Glutamatergic neuron (in vitro differentiated cells): ENCODE data around the gene TAGLN3. TPM values are rescaled to one million over a fixed set of nuclear protein-coding genes. Genes with fewer than 3 reads are reported as not detected.

ENCODE experiments used
- DNase-seq: peaks from one replicate; pipeline ENCODE4 v3.0.0; 2022
- H3K27ac Mint-ChIP-seq: one replicate; pipeline ENCODE4 v1.8.0; 2020; ENCODE audit warnings: mild to moderate bottlenecking, mixed read lengths, inconsistent platforms; ENCODE audit not compliant: unreplicated experiment
- H3K27me3 Mint-ChIP-seq: one replicate; pipeline ENCODE4 v1.8.0; 2020; ENCODE audit warnings: mild to moderate bottlenecking, moderate library complexity, mixed read lengths, inconsistent platforms; ENCODE audit not compliant: unreplicated experiment
- H3K36me3 Mint-ChIP-seq: one replicate; pipeline ENCODE4 v1.8.0; 2020; ENCODE audit warnings: mild to moderate bottlenecking, mixed read lengths, inconsistent platforms; ENCODE audit not compliant: unreplicated experiment
- H3K4me1 Mint-ChIP-seq: one replicate; pipeline ENCODE4 v1.8.0; 2020; ENCODE audit warnings: mild to moderate bottlenecking, low read depth, mixed read lengths, inconsistent platforms; ENCODE audit not compliant: unreplicated experiment
- H3K4me3 Mint-ChIP-seq: one replicate; pipeline ENCODE4 v1.8.0; 2020; ENCODE audit warnings: mild to moderate bottlenecking, mixed read lengths, inconsistent platforms; ENCODE audit not compliant: unreplicated experiment
- H3K9me3 Mint-ChIP-seq: one replicate; pipeline ENCODE4 v1.8.0; 2020; ENCODE audit warnings: mild to moderate bottlenecking, moderate library complexity, mixed read lengths, inconsistent platforms; ENCODE audit not compliant: unreplicated experiment
- CTCF ChIP-seq: fragments of 200-600 bp; sonication (generic); IDR thresholded peaks from one replicate; pipeline ENCODE4 v1.5.0; 2021; ENCODE audit not compliant: partially characterized antibody, unreplicated experiment
- total RNA-seq: library from RNA; stranded (reverse); fragmentation: NEBNext Ultra II Directional; extraction: Animal tissue kit (Norgen Biotek cat#: 25700); gene quantifications from one replicate; pipeline ENCODE4 v1.2.1, GENCODE V29; 2021; ENCODE audit not compliant: unreplicated experiment

The TAGLN3 gene
- total RNA-seq, 1 donor from 2014 or later: 819 TPM

- H3K4me1 Mint-ChIP-seq: peaks cover 4% of the 10 kb centered on the region
- no peak for TF ChIP-seq CTCF
- no peak overlapping the region for H3K27ac Mint-ChIP-seq
- H3K4me3 Mint-ChIP-seq: no peak overlapping the region
- DNase-seq: no peak
- H3K27me3 Mint-ChIP-seq: peaks cover 1% of the 10 kb centered on the region
- H3K36me3 Mint-ChIP-seq: peaks cover 10% of the 10 kb centered on the region
- peaks cover 3% of the 10 kb centered on the region for H3K9me3 Mint-ChIP-seq
These were observed 22.0 kb downstream of the TAGLN3 start for GRCh38 chr3:112020674-112021085.

GRCh38 chr3:112027142-112027541, 28.4 kb downstream of the TAGLN3 start:
- Mint-ChIP-seq H3K4me3 (peak overlapping the region; percentile 20), H3K9me3 (peaks cover 5% of the 10 kb centered on the region), H3K27ac (no peak overlapping the region), H3K4me1 (peaks cover 5% of the 10 kb centered on the region), H3K36me3 (peaks cover 2% of the 10 kb centered on the region), H3K27me3 (no peaks in the 10 kb centered on the region)
- TF ChIP-seq CTCF: no peak
- DNase-seq: no peak

GRCh38 chr3:112027826-112028225, 29.1 kb downstream of the TAGLN3 start:
- H3K4me1 Mint-ChIP-seq: peaks cover 11% of the 10 kb centered on the region
- TF ChIP-seq CTCF: no peak
- no peaks in the 10 kb centered on the region for H3K27me3 Mint-ChIP-seq
- peaks cover 5% of the 10 kb centered on the region for H3K9me3 Mint-ChIP-seq
- no peak for DNase-seq
- no peak overlapping the region for H3K27ac Mint-ChIP-seq
- no peak overlapping the region for H3K4me3 Mint-ChIP-seq
- no peaks in the 10 kb centered on the region for H3K36me3 Mint-ChIP-seq

GRCh38 chr3:112030901-112031300, 32.2 kb downstream of the TAGLN3 start:
- H3K27me3 Mint-ChIP-seq: no peaks in the 10 kb centered on the region
- no peaks in the 10 kb centered on the region for H3K9me3 Mint-ChIP-seq
- TF ChIP-seq CTCF: no peak
- no peaks in the 10 kb centered on the region for H3K36me3 Mint-ChIP-seq
- H3K27ac Mint-ChIP-seq: no peak overlapping the region
- H3K4me3 Mint-ChIP-seq: no peak overlapping the region
- H3K4me1 Mint-ChIP-seq: peaks cover 19% of the 10 kb centered on the region
- DNase-seq: no peak

- H3K36me3 Mint-ChIP-seq: no peaks in the 10 kb centered on the region
- no peak for DNase-seq
- no peak for TF ChIP-seq CTCF
- H3K9me3 Mint-ChIP-seq: no peaks in the 10 kb centered on the region
- H3K27ac Mint-ChIP-seq: peak overlapping the region; percentile 94
- peak overlapping the region; percentile 40 for H3K4me3 Mint-ChIP-seq
- H3K4me1 Mint-ChIP-seq: peaks cover 19% of the 10 kb centered on the region
- no peaks in the 10 kb centered on the region for H3K27me3 Mint-ChIP-seq
These were observed 33.5 kb downstream of the TAGLN3 start for GRCh38 chr3:112032098-112032731.
